Smooth muscle cell (in vitro differentiated cells): ENCODE results near the gene HSDL1. TPM values are rescaled to one million over a fixed set of nuclear protein-coding genes. Genes with fewer than 3 reads are reported as not detected.

Experiments
- DNase-seq: peaks from one replicate; lab custom pipeline; 2025; ENCODE audit not compliant: unreplicated experiment; lab: John Stamatoyannopoulos, UW
- H2AFZ ChIP-seq: fragments of 200-600 bp; sonication (generic); 2 replicates; pipeline ENCODE4 v1.6.0; 2016; ENCODE audit warnings: antibody characterized with exemption, low read depth, mild to moderate bottlenecking
- H3F3A ChIP-seq: fragments of 200-600 bp; sonication (generic); 2 replicates; pipeline ENCODE4 v1.6.0; 2017; ENCODE audit warnings: antibody characterized with exemption, low read depth
- H3K27ac ChIP-seq: fragments of 200-600 bp; sonication (generic); 2 replicates; pipeline ENCODE4 v1.5.1; 2016; ENCODE audit warnings: low read depth, mild to moderate bottlenecking
- H3K27me3 ChIP-seq: fragments of 200-600 bp; sonication (generic); 2 replicates; pipeline ENCODE4 v1.6.1; 2016; ENCODE audit warnings: low read depth, mild to moderate bottlenecking
- H3K36me3 ChIP-seq: fragments of 200-600 bp; sonication (generic); 2 replicates; pipeline ENCODE4 v1.5.1; 2016; ENCODE audit warnings: low read depth
- H3K4me1 ChIP-seq: fragments of 200-600 bp; sonication (generic); 2 replicates; pipeline ENCODE4 v1.5.1; 2016; ENCODE audit warnings: low read depth
- H3K4me2 ChIP-seq: fragments of 200-600 bp; sonication (generic); 2 replicates; pipeline ENCODE4 v1.6.0; 2016; ENCODE audit warnings: mild to moderate bottlenecking
- H3K4me3 ChIP-seq: fragments of 200-600 bp; sonication (generic); 2 replicates; pipeline ENCODE4 v1.5.1; 2016; ENCODE audit warnings: mild to moderate bottlenecking
- H3K79me2 ChIP-seq: fragments of 200-600 bp; sonication (generic); 2 replicates; pipeline ENCODE4 v1.6.0; 2016; ENCODE audit warnings: low read depth, mild to moderate bottlenecking
- H3K9ac ChIP-seq: fragments of 200-600 bp; sonication (generic); 2 replicates; pipeline ENCODE4 v1.6.0; 2016; ENCODE audit warnings: low read depth
- H3K9me3 ChIP-seq: fragments of 200-600 bp; sonication (generic); replicated peaks from 2 replicates; pipeline ENCODE4 v1.5.1; 2016; ENCODE audit warnings: low read depth
- H4K20me1 ChIP-seq: fragments of 200-600 bp; sonication (generic); 2 replicates; pipeline ENCODE4 v1.6.0; 2016; ENCODE audit warnings: low read depth
- WGBS: methylation state at CpG from one replicate; pipeline ENCODE4 v1.1.7; 2016; ENCODE audit warnings: low lambda C conversion rate; 5-methylcytosine and 5-hydroxymethylcytosine counted together
- polyA plus RNA-seq: library from polyadenylated mRNA; unstranded; fragments of >200 nt; fragmentation: Nextera tagmentation; extraction: Ambion mirVana; gene quantifications from 2 replicates; pipeline ENCODE4 v1.2.1, GENCODE V29; 2016
- total RNA-seq: library from RNA; depleted of rRNA; stranded (reverse); fragments of >200 nt; gene quantifications from 2 replicates; pipeline ENCODE4 v1.2.3, GENCODE V29; 2014
- TF ChIP-seq, protein P1 (sequence below): fragments of 200-600 bp; sonication (generic); IDR thresholded peaks from 2 replicates; pipeline ENCODE4 v1.5.1; 2017; ENCODE audit warnings: borderline replicate concordance, mild to moderate bottlenecking, antibody characterized with exemption; ENCODE audit not compliant: insufficient read depth, poor library complexity, severe bottlenecking

Gene HSDL1
- total and polyA plus RNA-seq, 2 experiments from 2014 or later = 15.4 to 27.3 TPM

DNA sequence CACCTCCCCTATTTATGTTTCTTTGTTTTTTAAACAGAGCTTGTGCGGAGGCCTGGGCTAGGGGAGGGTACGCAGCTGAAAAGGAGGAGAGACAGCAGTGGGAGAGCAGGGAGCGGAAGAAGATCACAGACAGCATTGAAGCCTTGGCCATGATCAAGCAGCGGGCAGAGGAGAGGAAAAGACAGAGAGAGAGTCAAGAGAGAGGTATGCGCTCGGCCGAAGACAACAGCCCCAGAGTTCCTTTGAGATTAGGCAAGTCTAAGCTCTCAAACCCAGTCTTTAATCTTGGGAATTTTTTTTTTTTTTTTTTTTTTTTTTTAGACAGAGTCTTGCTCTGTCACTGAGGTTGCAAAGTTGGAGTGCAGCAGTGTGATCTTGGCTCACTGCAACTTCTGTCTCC lies 20.8 kb upstream of the HSDL1 start:
- Histone ChIP-seq H4K20me1 (no peaks in the 10 kb centered on the region), H3K27me3 (no peaks in the 10 kb centered on the region), H3K4me3 (no peak overlapping the region), H3K79me2 (no peaks in the 10 kb centered on the region), H3K9ac (no peak overlapping the region), H3K4me1 (no peaks in the 10 kb centered on the region), H3K27ac (no peak overlapping the region), H3K9me3 (no peaks in the 10 kb centered on the region), H2AFZ (no peak overlapping the region), H3K36me3 (no peaks in the 10 kb centered on the region), H3F3A (no peaks in the 10 kb centered on the region), H3K4me2 (no peak overlapping the region)
- WGBS = 76% methylated on average over 7 of the region's 7 CpGs
- DNase-seq = no peak
- TF ChIP-seq, protein P1, sequence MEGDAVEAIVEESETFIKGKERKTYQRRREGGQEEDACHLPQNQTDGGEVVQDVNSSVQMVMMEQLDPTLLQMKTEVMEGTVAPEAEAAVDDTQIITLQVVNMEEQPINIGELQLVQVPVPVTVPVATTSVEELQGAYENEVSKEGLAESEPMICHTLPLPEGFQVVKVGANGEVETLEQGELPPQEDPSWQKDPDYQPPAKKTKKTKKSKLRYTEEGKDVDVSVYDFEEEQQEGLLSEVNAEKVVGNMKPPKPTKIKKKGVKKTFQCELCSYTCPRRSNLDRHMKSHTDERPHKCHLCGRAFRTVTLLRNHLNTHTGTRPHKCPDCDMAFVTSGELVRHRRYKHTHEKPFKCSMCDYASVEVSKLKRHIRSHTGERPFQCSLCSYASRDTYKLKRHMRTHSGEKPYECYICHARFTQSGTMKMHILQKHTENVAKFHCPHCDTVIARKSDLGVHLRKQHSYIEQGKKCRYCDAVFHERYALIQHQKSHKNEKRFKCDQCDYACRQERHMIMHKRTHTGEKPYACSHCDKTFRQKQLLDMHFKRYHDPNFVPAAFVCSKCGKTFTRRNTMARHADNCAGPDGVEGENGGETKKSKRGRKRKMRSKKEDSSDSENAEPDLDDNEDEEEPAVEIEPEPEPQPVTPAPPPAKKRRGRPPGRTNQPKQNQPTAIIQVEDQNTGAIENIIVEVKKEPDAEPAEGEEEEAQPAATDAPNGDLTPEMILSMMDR = no peak

DNA sequence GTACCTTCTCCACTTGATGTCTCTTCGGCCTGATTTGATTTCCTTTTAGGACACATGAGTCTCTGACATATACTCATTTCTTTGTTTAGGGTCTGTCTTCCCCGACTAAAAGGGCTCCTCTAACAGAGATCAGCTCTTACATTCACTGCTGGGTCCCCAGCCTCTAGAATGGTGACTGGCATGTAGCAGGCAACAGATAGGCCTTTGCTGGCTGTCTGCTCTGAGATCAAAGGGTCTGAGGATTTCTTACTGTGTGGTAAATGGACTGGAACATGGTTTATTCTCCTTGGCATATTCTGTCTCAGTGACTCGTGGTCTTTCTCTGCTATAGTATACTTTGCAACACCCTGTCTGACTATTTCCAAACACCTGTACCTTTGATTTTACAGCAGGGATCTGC lies 16.8 kb upstream of the HSDL1 start:
- peak overlapping the region; percentile 44 for H3K27ac ChIP-seq
- H3K4me2 ChIP-seq = no peak overlapping the region
- no peaks in the 10 kb centered on the region for H3F3A ChIP-seq
- TF ChIP-seq, protein P1 = no peak
- no peaks in the 10 kb centered on the region for H3K27me3 ChIP-seq
- no peaks in the 10 kb centered on the region for H3K9me3 ChIP-seq
- no peaks in the 10 kb centered on the region for H4K20me1 ChIP-seq
- H3K79me2 ChIP-seq = no peaks in the 10 kb centered on the region
- H3K36me3 ChIP-seq = no peaks in the 10 kb centered on the region
- no peaks in the 10 kb centered on the region for H3K4me1 ChIP-seq
- H2AFZ ChIP-seq = no peak overlapping the region
- 71% methylated on average over 3 of the region's 3 CpGs for WGBS
- no peak for DNase-seq
- H3K4me3 ChIP-seq = no peak overlapping the region
- H3K9ac ChIP-seq = peak overlapping the region; percentile 18

DNA sequence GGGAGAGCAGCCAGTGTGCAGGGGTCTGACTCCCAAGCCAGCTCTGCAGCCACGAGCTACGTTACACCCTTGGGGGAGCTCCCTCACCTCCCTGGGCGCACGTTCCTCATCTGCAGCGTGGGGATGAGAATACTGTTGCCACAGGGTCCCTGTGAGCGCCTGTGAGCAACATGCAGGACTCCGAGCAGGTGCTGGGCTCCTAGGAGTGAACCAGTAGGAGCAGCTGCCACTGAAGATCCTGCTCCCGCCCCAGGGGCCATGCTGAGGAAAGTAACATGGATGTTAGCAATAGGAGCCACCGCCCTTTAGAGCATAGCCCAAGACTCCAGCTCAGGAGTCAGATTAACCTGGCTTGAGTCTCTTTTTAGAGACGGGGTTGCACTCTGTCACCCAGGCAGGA lies 16.1 kb upstream of the HSDL1 start:
- H4K20me1 ChIP-seq = no peaks in the 10 kb centered on the region
- DNase-seq = no peak
- no peak overlapping the region for H3K9ac ChIP-seq
- H3K4me2 ChIP-seq = no peak overlapping the region
- no peak overlapping the region for H3K4me3 ChIP-seq
- no peak overlapping the region for H2AFZ ChIP-seq
- TF ChIP-seq, protein P1 = no peak
- H3K79me2 ChIP-seq = no peaks in the 10 kb centered on the region
- no peaks in the 10 kb centered on the region for H3K4me1 ChIP-seq
- H3K27me3 ChIP-seq = no peaks in the 10 kb centered on the region
- H3K36me3 ChIP-seq = no peaks in the 10 kb centered on the region
- H3F3A ChIP-seq = no peaks in the 10 kb centered on the region
- WGBS = 80% methylated on average over 10 of the region's 10 CpGs
- no peaks in the 10 kb centered on the region for H3K9me3 ChIP-seq
- no peak overlapping the region for H3K27ac ChIP-seq

DNA sequence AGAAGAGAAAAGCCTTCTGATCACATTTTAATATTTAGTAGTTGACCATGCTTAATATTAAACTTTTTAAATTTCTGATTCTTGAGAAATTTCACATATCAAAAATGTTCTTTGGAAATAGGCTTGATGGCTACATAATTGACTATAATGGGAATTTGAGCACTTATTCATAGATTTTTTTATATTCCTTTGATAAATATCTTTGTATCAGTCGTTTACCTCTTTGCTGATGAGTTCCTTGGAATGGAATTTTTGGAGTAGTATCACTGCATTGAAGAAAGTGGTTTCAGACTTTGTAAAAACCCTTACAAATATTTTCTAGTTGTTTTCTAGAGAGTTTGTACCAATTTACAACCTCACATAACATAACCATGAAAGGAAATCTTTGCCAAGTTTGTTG lies 14.8 kb upstream of the HSDL1 start:
- Histone ChIP-seq H3F3A (no peaks in the 10 kb centered on the region), H3K4me3 (no peak overlapping the region), H3K27ac (no peak overlapping the region), H3K79me2 (no peaks in the 10 kb centered on the region), H3K4me1 (no peaks in the 10 kb centered on the region), H2AFZ (no peak overlapping the region), H3K27me3 (no peaks in the 10 kb centered on the region), H3K9ac (no peak overlapping the region), H3K9me3 (no peaks in the 10 kb centered on the region), H3K4me2 (no peak overlapping the region), H3K36me3 (no peaks in the 10 kb centered on the region), H4K20me1 (no peaks in the 10 kb centered on the region)
- TF ChIP-seq, protein P1 = no peak
- DNase-seq = no peak
- WGBS = 60% methylated on average over 1 of the region's 1 CpG
